CD4-positive, alpha-beta T cell (primary cell): ENCODE results near the gene MAPK4. TPM values are rescaled to one million over a fixed set of nuclear protein-coding genes. Genes with fewer than 3 reads are reported as not detected.
"Not testable (repeated sequence)": the region's sequence is repeated elsewhere in the genome, so short reads cannot be mapped to it uniquely, and the experiment has no call there.

Experiments used
- ATAC-seq: fragments of 200-7000 bp; cut with Tn5 transposase; one replicate; pipeline ENCODE4 v1.10.0; 2022; ENCODE audit warnings: mild to moderate bottlenecking; ENCODE audit not compliant: poor library complexity
- CTCF ChIA-PET: fragments of 350-600 bp; sonication (Branson Sonifier 250); formaldehyde crosslinking; loops from one replicate; lab custom pipeline; 2021; ENCODE audit warnings: antibody characterized with exemption, inconsistent platforms; lab: Charles Lee
- POLR2A ChIA-PET: fragments of 350-600 bp; sonication (Branson Sonifier 250); formaldehyde crosslinking; loops from one replicate; lab custom pipeline; 2021; ENCODE audit warnings: antibody characterized with exemption, inconsistent platforms; lab: Charles Lee
- DNase-seq, 14 experiments: peaks; one replicate each; pipeline ENCODE4 v3.0.0-alpha.2; 2013 to 2020; ENCODE audit warnings: mixed read lengths in 2 of 14
- H3K27ac ChIP-seq, 2 donors: one replicate each; pipeline versions ENCODE4 v1.5.1 to v1.7.0; 2013; ENCODE audit warnings: low read length in 2 of 2, low read depth in 1 of 2, mild to moderate bottlenecking in 1 of 2
- H3K27me3 ChIP-seq, 2 experiments: 1 replicate in 1 of 2; 2 replicates in 1 of 2; pipeline versions ENCODE4 v1.6.1 to v1.7.0; 2013; ENCODE audit warnings: low read length in 2 of 2, control low read depth in 1 of 2, mild to moderate bottlenecking in 1 of 2, moderate library complexity in 1 of 2; ENCODE audit not compliant: insufficient read depth in 2 of 2, control insufficient read depth in 1 of 2
- H3K36me3 ChIP-seq: one replicate; pipeline ENCODE4 v1.6.1; 2013; ENCODE audit warnings: low read length, control low read depth; ENCODE audit not compliant: insufficient read depth
- H3K4me1 ChIP-seq: one replicate; pipeline ENCODE4 v1.6.1; 2013; ENCODE audit warnings: low read length, control low read depth; ENCODE audit not compliant: insufficient read depth
- H3K4me3 ChIP-seq: one replicate; pipeline ENCODE4 v1.5.1; 2013; ENCODE audit warnings: mild to moderate bottlenecking, low read length, moderate library complexity
- H3K9me3 ChIP-seq, 2 experiments: 1 replicate in 1 of 2; 2 replicates in 1 of 2; pipeline versions ENCODE4 v1.6.1 to v1.7.0; 2013; ENCODE audit warnings: low read length in 2 of 2, mild to moderate bottlenecking in 2 of 2, control low read depth in 1 of 2, moderate library complexity in 1 of 2; ENCODE audit not compliant: control insufficient read depth in 1 of 2, insufficient read depth in 1 of 2
- H3K27ac Mint-ChIP-seq: one replicate; pipeline ENCODE4 v1.8.0; 2020; ENCODE audit warnings: mixed read lengths
- H3K27me3 Mint-ChIP-seq: one replicate; pipeline ENCODE4 v1.8.0; 2021; ENCODE audit warnings: mixed read lengths
- H3K36me3 Mint-ChIP-seq: one replicate; pipeline ENCODE4 v1.8.0; 2021; ENCODE audit warnings: low read depth, mixed read lengths
- H3K4me1 Mint-ChIP-seq: one replicate; pipeline ENCODE4 v1.8.0; 2021; ENCODE audit warnings: low read depth, mixed read lengths
- H3K4me3 Mint-ChIP-seq: one replicate; pipeline ENCODE4 v1.8.0; 2020; ENCODE audit warnings: mild to moderate bottlenecking, mixed read lengths
- H3K9me3 Mint-ChIP-seq: one replicate; pipeline ENCODE4 v1.8.0; 2020; ENCODE audit warnings: mixed read lengths
- CTCF ChIP-seq: fragments of 200-600 bp; IDR thresholded peaks from one replicate; pipeline ENCODE4 v1.8.0; 2022; ENCODE audit warnings: antibody characterized with exemption, mild to moderate bottlenecking
- intact Hi-C, 2 experiments: fragments of 100-400 bp; cut with DNase I in 1 of 2; cut with micrococcal nuclease in 1 of 2; formaldehyde crosslinking; loops; one replicate each; pipeline versions ENCODE4 v1.15.1 to v1.9.0; 2023 to 2025; cut with DNase I, micrococcal nuclease
- total RNA-seq, 174 experiments: library from RNA in 2 of 174; stranded (reverse) in 2 of 174; gene quantifications; one replicate each; pipeline ENCODE4 v1.2.3 and lab custom pipeline; 2021 to 2026

The MAPK4 gene
- total RNA-seq, 2 experiments from 2014 or later, result not detected

- H3K27me3 ChIP-seq, result no peaks in the 10 kb centered on the region
- no peak overlapping the region for H3K4me3 ChIP-seq
- H3K9me3 ChIP-seq, result peaks cover 0 to 6% of the 10 kb centered on the region in 2 experiments
- Mint-ChIP-seq H3K9me3 (peaks cover 2% of the 10 kb centered on the region), H3K4me3 (no peak overlapping the region), H3K36me3 (no peaks in the 10 kb centered on the region), H3K4me1 (no peaks in the 10 kb centered on the region), H3K27ac (no peak overlapping the region), H3K27me3 (peaks cover 3% of the 10 kb centered on the region)
- ChIA-PET POLR2A (no interaction called here), CTCF (no interaction called here)
- no peak for ATAC-seq
- intact Hi-C loops, result no loop called here
- H3K36me3 ChIP-seq, result no peaks in the 10 kb centered on the region
- no peaks in the 10 kb centered on the region for H3K4me1 ChIP-seq
- H3K27ac ChIP-seq, result no peak overlapping the region
- TF ChIP-seq CTCF, result no peak
- DNase-seq, result no peak
These were observed 46.7 kb downstream of the MAPK4 start for GRCh38 chr18:50606609-50607008.

- Histone ChIP-seq H3K27me3 (no peaks in the 10 kb centered on the region), H3K9me3 (peaks cover 0 to 6% of the 10 kb centered on the region in 2 experiments), H3K4me3 (no peak overlapping the region), H3K27ac (no peak overlapping the region), H3K36me3 (no peaks in the 10 kb centered on the region), H3K4me1 (no peaks in the 10 kb centered on the region)
- Mint-ChIP-seq H3K27me3 (no peaks in the 10 kb centered on the region), H3K27ac (no peak overlapping the region), H3K4me1 (no peaks in the 10 kb centered on the region), H3K36me3 (no peaks in the 10 kb centered on the region), H3K9me3 (peaks cover 2% of the 10 kb centered on the region), H3K4me3 (no peak overlapping the region)
- POLR2A ChIA-PET, result no interaction called here
- CTCF ChIA-PET, result no interaction called here
- DNase-seq (no peak), ATAC-seq (no peak)
- TF ChIP-seq CTCF, result no peak
- intact Hi-C loops, result no loop called here
These were observed 47.6 kb downstream of the MAPK4 start for GRCh38 chr18:50607378-50607926.

- H3K4me1 ChIP-seq, intact Hi-C loops, H3K27me3 ChIP-seq, H3K27ac ChIP-seq, H3K27ac Mint-ChIP-seq, CTCF ChIA-PET, H3K36me3 Mint-ChIP-seq, H3K9me3 Mint-ChIP-seq, H3K4me1 Mint-ChIP-seq, H3K36me3 ChIP-seq, ATAC-seq, POLR2A ChIA-PET, H3K9me3 ChIP-seq, H3K4me3 Mint-ChIP-seq, H3K4me3 ChIP-seq, H3K27me3 Mint-ChIP-seq, DNase-seq: not testable (repeated sequence)
These were observed 49.3 kb downstream of the MAPK4 start for GRCh38 chr18:50609171-50609570.

- Histone ChIP-seq H3K27ac (no peak overlapping the region), H3K4me3 (no peak overlapping the region), H3K36me3 (no peaks in the 10 kb centered on the region), H3K9me3 (peaks cover 0 to 6% of the 10 kb centered on the region in 2 experiments), H3K27me3 (no peaks in the 10 kb centered on the region), H3K4me1 (no peaks in the 10 kb centered on the region)
- Mint-ChIP-seq H3K36me3 (no peaks in the 10 kb centered on the region), H3K27me3 (peaks cover 5% of the 10 kb centered on the region), H3K4me1 (no peaks in the 10 kb centered on the region), H3K9me3 (peaks cover 7% of the 10 kb centered on the region), H3K27ac (no peak overlapping the region), H3K4me3 (no peak overlapping the region)
- TF ChIP-seq CTCF, result no peak
- DNase-seq (no peak), ATAC-seq (no peak)
- CTCF ChIA-PET, result no interaction called here
- POLR2A ChIA-PET, result no interaction called here
- intact Hi-C loops, result no loop called here
These were observed 50.5 kb downstream of the MAPK4 start for GRCh38 chr18:50610349-50610748.
